Erythroblast (primary cell): ENCODE results near the gene DOCK3.
A peak's percentile ranks its signal among the peaks of the same experiment; 100 is the strongest.
"Not testable (repeated sequence)": the region's sequence is repeated elsewhere in the genome, so short reads cannot be mapped to it uniquely, and the experiment has no call there.

Experiments used
- DNase-seq, 2 experiments: peaks; one replicate each; lab custom pipeline; 2025; lab: John Stamatoyannopoulos, UW
- GATA1 ChIP-seq: IDR thresholded peaks from 2 replicates; pipeline ENCODE4 v1.6.1; 2011; ENCODE audit warnings: low read depth, mild to moderate bottlenecking, control low read depth, low read length, moderate library complexity
- POLR2A ChIP-seq: IDR thresholded peaks from 2 replicates; pipeline ENCODE4 v1.6.1; 2011; ENCODE audit warnings: mild to moderate bottlenecking, low read length

DOCK3 gene

DNA sequence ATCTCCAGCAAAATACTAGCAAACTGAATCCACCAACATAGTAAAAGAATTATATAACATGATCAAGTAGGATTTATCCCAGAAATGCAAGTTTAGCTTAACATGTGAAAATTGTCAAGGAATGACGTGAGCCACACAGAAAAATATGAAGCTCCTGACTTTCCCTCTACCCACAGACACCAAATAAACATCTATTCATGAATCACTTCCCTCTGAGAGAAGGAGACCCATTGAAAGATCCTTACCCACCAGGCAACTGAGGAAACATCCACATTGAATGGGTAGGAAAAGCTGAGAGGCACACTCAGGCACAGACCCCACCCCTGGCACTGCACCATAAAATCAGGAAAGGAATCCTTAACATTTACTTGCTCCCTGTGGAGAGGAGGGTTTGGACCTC lies 608.2 kb downstream of the DOCK3 start:
- TF ChIP-seq POLR2A = no peak
- no peak for DNase-seq

- no peak for TF ChIP-seq GATA1
- TF ChIP-seq POLR2A = no peak
- no peak for DNase-seq
Observed at GRCh38 chr3:51283421-51283820, 608.7 kb downstream of the DOCK3 start.

- DNase-seq = no peak
- TF ChIP-seq POLR2A = no peak
- TF ChIP-seq GATA1 = no peak
Observed at GRCh38 chr3:51295625-51296024, 620.9 kb downstream of the DOCK3 start.

DNA sequence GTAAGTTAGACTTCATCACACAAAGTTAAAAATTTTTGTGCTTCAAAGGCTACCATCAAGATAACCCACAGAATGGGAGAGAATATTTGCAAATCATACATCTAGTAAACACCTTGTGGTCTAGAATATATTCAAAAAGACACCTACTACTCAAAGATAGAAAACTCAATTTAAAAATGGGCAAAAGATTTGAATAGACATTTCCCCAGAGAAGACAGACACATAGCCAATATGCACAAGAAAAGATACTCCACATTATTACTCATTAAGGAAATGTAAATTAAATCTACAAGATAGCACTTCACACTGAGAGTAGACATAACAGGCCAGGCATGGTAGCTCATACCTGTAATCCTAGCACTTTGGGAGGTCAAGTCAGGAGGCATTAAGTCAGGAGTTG lies 622.6 kb downstream of the DOCK3 start:
- no peak for DNase-seq
- TF ChIP-seq POLR2A = no peak
- no peak for TF ChIP-seq GATA1

- TF ChIP-seq POLR2A (no peak), GATA1 (no peak)
- no peak for DNase-seq
Observed at GRCh38 chr3:51304230-51304629, 629.5 kb downstream of the DOCK3 start.

DNA sequence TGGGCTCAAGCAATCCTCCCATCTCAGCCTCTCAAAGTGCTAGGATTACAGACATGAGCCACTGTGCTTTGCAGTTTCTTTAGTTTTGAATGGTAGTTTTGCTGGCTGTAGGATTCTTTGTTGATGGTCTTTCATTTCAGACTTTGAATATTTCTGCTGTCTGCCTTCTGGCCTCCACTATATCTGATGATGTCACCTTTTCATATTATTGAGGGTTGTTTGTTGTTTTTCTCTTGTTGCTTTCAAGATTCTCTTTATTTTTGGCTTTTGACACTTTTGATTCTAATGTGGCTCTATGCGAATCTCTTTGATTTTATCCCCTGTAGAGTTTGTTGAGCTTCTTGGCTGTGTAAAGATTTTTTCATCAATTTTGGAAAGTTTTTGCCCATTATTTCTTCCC lies 631.4 kb downstream of the DOCK3 start:
- DNase-seq = no peak
- TF ChIP-seq GATA1 (no peak), POLR2A (no peak)

- no peak for DNase-seq
- TF ChIP-seq POLR2A (no peak), GATA1 (no peak)
Observed at GRCh38 chr3:51307458-51307857, 632.7 kb downstream of the DOCK3 start.

DNA sequence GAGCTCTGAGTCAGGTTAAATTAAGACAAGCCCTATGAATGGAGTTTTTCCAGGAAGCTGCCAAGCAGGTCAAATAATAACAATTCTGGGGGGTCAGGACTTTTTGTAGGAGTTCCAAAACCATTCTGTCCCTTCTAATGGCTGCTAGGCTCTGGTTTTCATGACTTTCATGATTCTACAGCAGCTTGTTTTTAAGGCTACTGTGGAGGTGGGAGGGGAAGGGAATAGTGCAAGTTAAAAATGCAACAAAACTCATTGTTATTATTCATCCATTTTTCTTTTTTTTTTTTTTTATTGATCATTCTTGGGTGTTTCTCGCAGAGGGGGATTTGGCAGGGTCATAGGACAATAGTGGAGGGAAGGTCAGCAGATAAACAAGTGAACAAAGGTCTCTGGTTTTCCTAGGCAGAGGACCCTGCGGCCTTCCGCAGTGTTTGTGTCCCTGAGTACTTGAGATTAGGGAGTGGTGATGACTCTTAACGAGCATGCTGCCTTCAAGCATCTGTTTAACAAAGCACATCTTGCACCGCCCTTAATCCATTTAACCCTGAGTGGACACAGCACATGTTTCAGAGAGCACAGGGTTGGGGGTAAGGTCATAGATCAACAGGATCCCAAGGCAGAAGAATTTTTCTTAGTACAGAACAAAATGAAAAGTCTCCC lies 633.3 kb downstream of the DOCK3 start:
- DNase-seq = not testable (repeated sequence)

- no peak for TF ChIP-seq GATA1
- no peak for TF ChIP-seq POLR2A
- DNase-seq = peak; percentile 10 to 21
Observed at GRCh38 chr3:51311055-51311454, 636.3 kb downstream of the DOCK3 start.

DNA sequence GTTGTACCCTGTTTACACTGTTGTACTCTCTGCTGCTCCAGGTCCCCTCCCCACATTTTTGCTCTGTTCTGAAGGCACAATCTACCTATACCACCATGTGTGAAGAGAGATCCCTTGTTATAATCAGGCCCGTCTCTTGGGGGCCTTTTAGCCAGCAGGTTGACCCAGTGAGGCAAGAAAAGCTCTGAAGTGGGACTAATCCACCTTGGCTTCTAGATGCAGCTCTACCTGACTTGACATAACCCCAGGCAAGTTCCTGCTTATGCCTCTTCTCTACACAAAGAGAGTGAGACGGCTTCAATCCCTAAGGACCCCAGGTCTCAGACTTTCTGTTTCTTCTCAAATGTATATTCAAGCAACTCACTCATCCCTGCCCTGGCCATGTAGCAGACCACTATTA lies 653.5 kb downstream of the DOCK3 start:
- TF ChIP-seq POLR2A = no peak
- no peak for DNase-seq

GRCh38 chr3:51330046-51330445 lies 655.3 kb downstream of the DOCK3 start:
- no peak for TF ChIP-seq POLR2A
- no peak for TF ChIP-seq GATA1

GRCh38 chr3:51332156-51332555 lies 657.4 kb downstream of the DOCK3 start:
- DNase-seq = no peak
- TF ChIP-seq GATA1 = no peak
- no peak for TF ChIP-seq POLR2A

More at GRCh38 chr3:51330046-51330445, 655.3 kb downstream of the DOCK3 start:
- no peak for DNase-seq

DNA sequence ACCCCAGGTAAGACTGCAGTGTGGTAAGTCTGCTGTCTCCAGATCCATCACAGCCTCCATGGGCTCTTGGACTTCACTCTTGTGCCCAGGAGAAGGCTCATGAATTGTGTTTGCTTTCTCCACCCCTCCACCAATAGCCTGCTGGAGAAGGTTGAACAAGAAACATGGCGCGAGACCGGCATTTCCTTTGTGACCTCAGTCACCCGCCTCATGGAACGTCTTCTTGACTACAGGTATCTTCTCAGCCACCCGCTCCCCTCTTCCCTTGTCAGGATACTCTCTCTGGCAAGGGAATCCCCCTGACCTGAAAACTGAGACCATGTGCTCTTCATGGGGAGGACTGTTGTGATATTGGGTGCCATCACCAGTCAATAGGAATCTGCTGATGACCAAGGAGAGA lies 658.3 kb downstream of the DOCK3 start:
- TF ChIP-seq GATA1 = no peak
- no peak for TF ChIP-seq POLR2A
- DNase-seq = no peak

GRCh38 chr3:51336261-51336660 lies 661.5 kb downstream of the DOCK3 start:
- DNase-seq = no peak

GRCh38 chr3:51337666-51338065 lies 662.9 kb downstream of the DOCK3 start:
- TF ChIP-seq POLR2A = no peak
- no peak for DNase-seq

More at GRCh38 chr3:51336261-51336660, 661.5 kb downstream of the DOCK3 start:
- TF ChIP-seq GATA1 (no peak), POLR2A (no peak)

DNA sequence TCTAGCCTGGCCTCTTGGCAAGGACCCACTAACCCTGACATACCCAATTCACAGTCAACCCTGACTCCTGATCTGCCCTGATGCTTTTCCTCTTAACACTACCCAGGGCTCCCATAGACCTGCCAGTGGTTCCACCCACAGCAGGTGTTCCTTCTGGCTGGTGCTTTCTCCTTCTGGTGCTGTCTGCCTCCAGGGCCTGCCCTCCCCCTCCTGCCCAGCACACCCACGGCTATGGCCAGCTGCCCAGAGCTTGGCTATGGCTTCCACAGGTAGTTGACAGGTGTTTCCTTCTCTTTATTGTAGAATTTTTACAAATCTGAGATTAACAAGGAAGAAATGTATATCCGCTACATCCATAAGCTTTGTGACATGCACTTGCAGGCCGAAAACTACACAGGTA lies 663.9 kb downstream of the DOCK3 start:
- no peak for TF ChIP-seq POLR2A
- TF ChIP-seq GATA1 = no peak
- DNase-seq = no peak
